IMR-90 (cell line): ENCODE measurements around the gene SNRNP35. TPM values are rescaled to one million over a fixed set of nuclear protein-coding genes. Genes with fewer than 3 reads are reported as not detected.

ENCODE experiments used
- ATAC-seq: fragments of 200-7000 bp; cut with Tn5 transposase; 2 replicates; pipeline ENCODE4 v1.9.1; 2020; ENCODE audit warnings: low read depth, mild to moderate bottlenecking, moderate library complexity
- BruUV-seq: library from RNA; stranded (reverse); fragments of 400-500 nt; replicated peaks from 2 replicates; lab custom pipeline; 2021; lab: Mats Ljungman, UMichigan
- CTCF ChIA-PET: fragments of 300-600 bp; formaldehyde crosslinking; extraction: SDS; loops from one replicate; lab custom pipeline; 2021; ENCODE audit warnings: antibody characterized with exemption; lab: Yijun Ruan, JAX
- POLR2A ChIA-PET: fragments of 300-600 bp; sonication (Branson Sonifier 250); formaldehyde crosslinking; loops from one replicate; lab custom pipeline; 2022; ENCODE audit warnings: antibody characterized with exemption; ENCODE audit not compliant: unreplicated experiment; lab: Charles Lee
- DNase-seq: peaks from one replicate; pipeline ENCODE4 v3.0.0; 2013
- H2AFZ ChIP-seq: replicated peaks from 2 replicates; pipeline ENCODE3; 2013; ENCODE audit warnings: low read length, mild to moderate bottlenecking; ENCODE audit not compliant: poor library complexity
- H2AK5ac ChIP-seq: 2 replicates; pipeline ENCODE4 v1.6.1; 2013; ENCODE audit warnings: low read depth, low read length, inconsistent platforms
- H2AK9ac ChIP-seq: replicated peaks from 2 replicates; pipeline ENCODE3; 2013; ENCODE audit warnings: mild to moderate bottlenecking, low read depth, low read length, moderate library complexity; ENCODE audit not compliant: poor library complexity
- H2BK120ac ChIP-seq: 2 replicates; pipeline ENCODE4 v1.6.1; 2013; ENCODE audit warnings: low read depth, low read length, inconsistent platforms
- H2BK15ac ChIP-seq: 3 replicates; pipeline ENCODE4 v1.6.1; 2013; ENCODE audit warnings: low read depth, low read length, inconsistent platforms
- H2BK20ac ChIP-seq: 2 replicates; pipeline ENCODE4 v1.6.1; 2013; ENCODE audit warnings: low read depth, mild to moderate bottlenecking, inconsistent platforms, low read length, moderate library complexity
- H2BK5ac ChIP-seq: 2 replicates; pipeline ENCODE4 v1.6.1; 2013; ENCODE audit warnings: mild to moderate bottlenecking, low read depth, low read length, inconsistent platforms; ENCODE audit not compliant: poor library complexity, severe bottlenecking
- H3K14ac ChIP-seq: replicated peaks from 2 replicates; pipeline ENCODE4 v1.6.1; 2013; ENCODE audit warnings: low read depth, low read length, inconsistent platforms
- H3K18ac ChIP-seq: 2 replicates; pipeline ENCODE4 v1.6.1; 2013; ENCODE audit warnings: low read depth, low read length, control low read depth
- H3K23ac ChIP-seq: 2 replicates; pipeline ENCODE4 v1.6.1; 2013; ENCODE audit warnings: low read depth, low read length, inconsistent platforms
- H3K27ac ChIP-seq: 2 replicates; pipeline ENCODE4 v1.5.1; 2013; ENCODE audit warnings: mild to moderate bottlenecking, control low read depth, low read length; ENCODE audit not compliant: insufficient read depth
- H3K27me3 ChIP-seq: 2 replicates; pipeline ENCODE4 v1.6.1; 2013; ENCODE audit warnings: low read length; ENCODE audit not compliant: control insufficient read depth, insufficient read depth
- H3K36me3 ChIP-seq: 2 replicates; pipeline ENCODE4 v1.6.1; 2013; ENCODE audit warnings: low read length, mixed read lengths; ENCODE audit not compliant: control insufficient read depth, insufficient read depth
- H3K4ac ChIP-seq: 2 replicates; pipeline ENCODE4 v1.6.1; 2013; ENCODE audit warnings: low read depth, low read length, inconsistent platforms
- H3K4me1 ChIP-seq: 2 replicates; pipeline ENCODE4 v1.6.1; 2013; ENCODE audit warnings: low read length, mixed read lengths; ENCODE audit not compliant: control insufficient read depth, insufficient read depth
- H3K4me2 ChIP-seq: 2 replicates; pipeline ENCODE4 v1.6.1; 2013; ENCODE audit warnings: low read depth, mild to moderate bottlenecking, control low read depth, low read length, moderate library complexity
- H3K4me3 ChIP-seq: 2 replicates; pipeline ENCODE4 v1.5.1; 2013; ENCODE audit warnings: low read depth, mild to moderate bottlenecking, control low read depth, low read length, moderate library complexity; ENCODE audit not compliant: insufficient read depth
- H3K56ac ChIP-seq: 2 replicates; pipeline ENCODE4 v1.6.1; 2013; ENCODE audit warnings: low read length, inconsistent platforms; ENCODE audit not compliant: insufficient read depth; ENCODE audit errors: extremely low read depth
- H3K79me1 ChIP-seq, 2 experiments: 2 replicates each; pipeline ENCODE4 v1.6.1; 2013; ENCODE audit warnings: low read length in 2 of 2, inconsistent platforms in 1 of 2, low read depth in 1 of 2
- H3K9ac ChIP-seq: 2 replicates; pipeline ENCODE4 v1.6.1; 2013; ENCODE audit warnings: low read depth, low read length, control low read depth
- H3K9me1 ChIP-seq: 2 replicates; pipeline ENCODE4 v1.6.1; 2013; ENCODE audit warnings: low read length, inconsistent platforms; ENCODE audit not compliant: insufficient read depth
- H3K9me3 ChIP-seq: 2 replicates; pipeline ENCODE4 v1.6.1; 2013; ENCODE audit warnings: low read length; ENCODE audit not compliant: control insufficient read depth, insufficient read depth
- H4K20me1 ChIP-seq: 2 replicates; pipeline ENCODE4 v1.6.1; 2013; ENCODE audit warnings: low read length, inconsistent platforms; ENCODE audit not compliant: insufficient read depth
- H4K5ac ChIP-seq: 2 replicates; pipeline ENCODE4 v1.6.1; 2013; ENCODE audit warnings: mild to moderate bottlenecking, low read depth, low read length, control low read depth
- H4K8ac ChIP-seq, 2 experiments: 2 replicates each; pipeline ENCODE4 v1.6.1; 2013; ENCODE audit warnings: low read depth in 2 of 2, low read length in 2 of 2, control low read depth in 1 of 2, inconsistent platforms in 1 of 2
- H4K91ac ChIP-seq: 2 replicates; pipeline ENCODE4 v1.6.1; 2013; ENCODE audit warnings: low read depth, low read length, inconsistent platforms; ENCODE audit not compliant: insufficient read depth
- CHD1 ChIP-seq: IDR thresholded peaks from 2 replicates; pipeline ENCODE4 v1.6.1; 2012; ENCODE audit warnings: low read depth, low read length, improper control_type of control experiment
- CTCF ChIP-seq: conservative IDR thresholded peaks from 2 replicates; pipeline ENCODE4 v1.5.1; 2012; ENCODE audit warnings: mild to moderate bottlenecking, low read depth, low read length, improper control_type of control experiment
- MAFK ChIP-seq: IDR thresholded peaks from 2 replicates; pipeline ENCODE4 v1.6.1; 2012; ENCODE audit warnings: low read depth, low read length, improper control_type of control experiment
- MAZ ChIP-seq: IDR thresholded peaks from 2 replicates; pipeline ENCODE4 v1.6.1; 2012; ENCODE audit warnings: low read depth, mild to moderate bottlenecking, low read length, improper control_type of control experiment, moderate library complexity, borderline replicate concordance
- MXI1 ChIP-seq: IDR thresholded peaks from 2 replicates; pipeline ENCODE4 v1.6.1; 2012; ENCODE audit warnings: low read depth, mild to moderate bottlenecking, low read length, moderate library complexity, borderline replicate concordance
- NFE2L2 ChIP-seq: fragments of 150-350 bp; IDR thresholded peaks from 2 replicates; pipeline ENCODE4 v1.6.1; 2016; ENCODE audit warnings: low read depth, mild to moderate bottlenecking, low read length
- POLR2A ChIP-seq: IDR thresholded peaks from 2 replicates; pipeline ENCODE4 v1.6.1; 2012; ENCODE audit warnings: mild to moderate bottlenecking, low read depth, low read length
- RAD21 ChIP-seq: IDR thresholded peaks from 2 replicates; pipeline ENCODE4 v1.6.1; 2012; ENCODE audit warnings: low read length, improper control_type of control experiment
- SMC3 ChIP-seq: fragments of 150-350 bp; IDR thresholded peaks from 2 replicates; pipeline ENCODE4 v1.6.1; 2016; ENCODE audit warnings: low read depth, mild to moderate bottlenecking, antibody characterized with exemption, low read length, moderate library complexity
- WGBS, 2 experiments: methylation state at CpG; one replicate each; pipeline versions ENCODE4 v1.1.5 to v1.1.7; 2013; ENCODE audit warnings: missing lambda C conversion rate in 2 of 2; ENCODE audit not compliant: insufficient read length in 1 of 2; ENCODE audit errors: extremely low coverage in 2 of 2; 5-methylcytosine and 5-hydroxymethylcytosine counted together
- dilution Hi-C: fragments of 300-500 bp; cut with HindIII; formaldehyde crosslinking; loops from one replicate; pipeline ENCODE4 v1.14.3; 2018; ENCODE audit warnings: low sequenced_read_pairs; ENCODE audit not compliant: unreplicated experiment
- in situ Hi-C: fragments of 300-500 bp; cut with MboI; formaldehyde crosslinking; loops from 3 replicates; pipeline ENCODE4 v1.14.3; 2019; ENCODE audit warnings: low sequenced_read_pairs, inconsistent platforms, mixed read lengths
- intact Hi-C: fragments of 100-400 bp; cut with micrococcal nuclease; formaldehyde crosslinking; loops from 2 replicates; pipeline ENCODE4 v1.10.0; 2022
- polyA plus RNA-seq, 3 experiments: library from polyadenylated mRNA; depleted of rRNA; stranded (reverse); fragments of >200 nt; gene quantifications; 2 replicates each; pipeline ENCODE4 v1.2.3, GENCODE V29; 2012; ENCODE audit warnings: low replicate concordance in 1 of 3
- total RNA-seq: library from RNA; depleted of rRNA; stranded (reverse); fragments of >200 nt; gene quantifications from 2 replicates; pipeline ENCODE4 v1.2.3, GENCODE V29; 2012
- TF ChIP-seq, protein P1 (sequence below): fragments of 150-350 bp; IDR thresholded peaks from 2 replicates; pipeline ENCODE4 v1.6.1; 2017; ENCODE audit warnings: mild to moderate bottlenecking, antibody characterized with exemption, low read length, low read depth

Gene SNRNP35
- total and polyA plus RNA-seq, 2 of the 4 experiments (the other 2 are of a cell fraction): 4.7 to 15.4 TPM

GRCh38 chr12:123446333-123446713, 11.6 kb upstream of the SNRNP35 start (continued):
- TF ChIP-seq CTCF (no peak), RAD21 (no peak), MXI1 (no peak), MAFK (no peak)

GRCh38 chr12:123449249-123449733, 8.6 kb upstream of the SNRNP35 start:
- Histone ChIP-seq H3K9me1 (peaks cover 4% of the 10 kb centered on the region; the same call in 1 of the 2 replicates), H3K36me3 (no peaks in the 10 kb centered on the region), H3K14ac (no peak overlapping the region), H3K56ac (no peak overlapping the region), H3K4me2 (no peak overlapping the region), H3K4ac (no peak overlapping the region), H4K20me1 (no peaks in the 10 kb centered on the region), H4K91ac (no peak overlapping the region), H4K8ac (no peak overlapping the region), H2BK5ac (no peak overlapping the region), H2AK5ac (no peak overlapping the region), H3K79me1 (no peaks in the 10 kb centered on the region), H4K5ac (no peak overlapping the region), H3K4me3 (no peak overlapping the region), H2BK20ac (no peak overlapping the region), H3K18ac (no peak overlapping the region), H3K27ac (no peak overlapping the region), H2BK120ac (no peak overlapping the region), H3K4me1 (peaks cover 7% of the 10 kb centered on the region; the same call in 1 of the 2 replicates), H3K23ac (no peak overlapping the region), H3K27me3 (no peaks in the 10 kb centered on the region), H3K9me3 (no peaks in the 10 kb centered on the region), H2BK15ac (no peak overlapping the region), H2AK9ac (no peak overlapping the region), H3K9ac (no peak overlapping the region), H2AFZ (peak overlapping the region; percentile 43)
- ATAC-seq (peak; percentile 24), DNase-seq (no peak)
- ChIA-PET POLR2A (no interaction called here), CTCF (interaction anchor here (0.6 kb wide), 1 partner anchor 8 kb away, joined by 3 read pairs; the partner anchor contains the start of gene SNRNP35)
- no TSS peak for BruUV-seq
- WGBS, 2 experiments: no CpG with 5 or more reads among the region's 2 CpGs
- intact Hi-C loops: no loop called here
- dilution Hi-C loops: no loop called here
- in situ Hi-C loops: no loop called here
- TF ChIP-seq NFE2L2 (no peak), POLR2A (no peak), SMC3 (no peak), MAZ (no peak), CTCF (no peak), CHD1 (no peak), RAD21 (no peak)
- TF ChIP-seq, protein P1, sequence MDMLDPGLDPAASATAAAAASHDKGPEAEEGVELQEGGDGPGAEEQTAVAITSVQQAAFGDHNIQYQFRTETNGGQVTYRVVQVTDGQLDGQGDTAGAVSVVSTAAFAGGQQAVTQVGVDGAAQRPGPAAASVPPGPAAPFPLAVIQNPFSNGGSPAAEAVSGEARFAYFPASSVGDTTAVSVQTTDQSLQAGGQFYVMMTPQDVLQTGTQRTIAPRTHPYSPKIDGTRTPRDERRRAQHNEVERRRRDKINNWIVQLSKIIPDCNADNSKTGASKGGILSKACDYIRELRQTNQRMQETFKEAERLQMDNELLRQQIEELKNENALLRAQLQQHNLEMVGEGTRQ: no peak
